ENCODE results near the gene ATP6V1B1.

Gene ATP6V1B1

GRCh38 chr2:70902579-70902978, 33.1 kb upstream of the ATP6V1B1 start:
- H3K27ac Mint-ChIP-seq = no peak overlapping the region
- H3K4me3 Mint-ChIP-seq = peak overlapping the region; percentile 39
- H3K9me3 Mint-ChIP-seq = peaks cover 2% of the 10 kb centered on the region
- DNase-seq = no peak
- TF ChIP-seq CTCF (IDR thresholded peaks at IDR 0.05) = no peak
- H3K4me1 Mint-ChIP-seq = peaks cover 23% of the 10 kb centered on the region
- H3K27me3 Mint-ChIP-seq (ENCODE audit: low read depth, poor library complexity) = peaks cover 100% of the 10 kb centered on the region
- H3K36me3 Mint-ChIP-seq (ENCODE audit: low read depth) = no peaks in the 10 kb centered on the region

- H3K4me1 Mint-ChIP-seq = peaks cover 24% of the 10 kb centered on the region
- H3K36me3 Mint-ChIP-seq (ENCODE audit: low read depth) = no peaks in the 10 kb centered on the region
- no peak for TF ChIP-seq CTCF (IDR thresholded peaks at IDR 0.05)
- DNase-seq = no peak
- H3K4me3 Mint-ChIP-seq = no peak overlapping the region
- no peak overlapping the region for H3K27ac Mint-ChIP-seq
- H3K9me3 Mint-ChIP-seq = no peaks in the 10 kb centered on the region
- peaks cover 100% of the 10 kb centered on the region for H3K27me3 Mint-ChIP-seq (ENCODE audit: low read depth, poor library complexity)
Observed at GRCh38 chr2:70903171-70903570, 32.5 kb upstream of the ATP6V1B1 start.

GRCh38 chr2:70903641-70904340, 31.9 kb upstream of the ATP6V1B1 start:
- peaks cover 24% of the 10 kb centered on the region for H3K4me1 Mint-ChIP-seq
- peaks cover 100% of the 10 kb centered on the region for H3K27me3 Mint-ChIP-seq (ENCODE audit: low read depth, poor library complexity)
- no peaks in the 10 kb centered on the region for H3K36me3 Mint-ChIP-seq (ENCODE audit: low read depth)
- no peak overlapping the region for H3K4me3 Mint-ChIP-seq
- DNase-seq = no peak
- H3K9me3 Mint-ChIP-seq = no peaks in the 10 kb centered on the region
- H3K27ac Mint-ChIP-seq = no peak overlapping the region
- TF ChIP-seq CTCF (IDR thresholded peaks at IDR 0.05) = no peak

- no peaks in the 10 kb centered on the region for H3K9me3 Mint-ChIP-seq
- no peak for TF ChIP-seq CTCF (IDR thresholded peaks at IDR 0.05)
- H3K27ac Mint-ChIP-seq = no peak overlapping the region
- H3K36me3 Mint-ChIP-seq (ENCODE audit: low read depth) = no peaks in the 10 kb centered on the region
- peaks cover 100% of the 10 kb centered on the region for H3K27me3 Mint-ChIP-seq (ENCODE audit: low read depth, poor library complexity)
- peak; percentile 44 for DNase-seq
- no peak overlapping the region for H3K4me3 Mint-ChIP-seq
- H3K4me1 Mint-ChIP-seq = peaks cover 24% of the 10 kb centered on the region
Observed at GRCh38 chr2:70904371-70905216, 31.1 kb upstream of the ATP6V1B1 start.

GRCh38 chr2:70905443-70906421, 30.0 kb upstream of the ATP6V1B1 start:
- no peaks in the 10 kb centered on the region for H3K9me3 Mint-ChIP-seq
- no peak overlapping the region for H3K4me3 Mint-ChIP-seq
- DNase-seq = no peak
- H3K36me3 Mint-ChIP-seq (ENCODE audit: low read depth) = no peaks in the 10 kb centered on the region
- H3K27ac Mint-ChIP-seq = no peak overlapping the region
- H3K27me3 Mint-ChIP-seq (ENCODE audit: low read depth, poor library complexity) = peaks cover 100% of the 10 kb centered on the region
- H3K4me1 Mint-ChIP-seq = peaks cover 24% of the 10 kb centered on the region
- no peak for TF ChIP-seq CTCF (IDR thresholded peaks at IDR 0.05)

Measured in nephron progenitor cell (in vitro differentiated cells).